ENCODE data around the gene PDE4D. TPM values are rescaled to one million over a fixed set of nuclear protein-coding genes. Genes with fewer than 3 reads are reported as not detected.

Gene PDE4D
- total and polyA plus RNA-seq, 3 donors from 2014 or later, result 7.8 to 13.9 (median 8.7) TPM

GRCh38 chr5:59622848-59623247 lies 270.7 kb downstream of the PDE4D start:
- no peak overlapping the region for H3K4me3 ChIP-seq
- WGBS, 2 donors, result 68% methylated on average over 2 of the region's 2 CpGs
- TF ChIP-seq CTCF (IDR thresholded peaks at IDR 0.05), result no peak
- TF ChIP-seq POLR2A (IDR thresholded peaks at IDR 0.05), result no peak

GRCh38 chr5:59621477-59621876 lies 272.0 kb downstream of the PDE4D start:
- TF ChIP-seq POLR2A (IDR thresholded peaks at IDR 0.05), result no peak
- TF ChIP-seq CTCF (IDR thresholded peaks at IDR 0.05), result no peak

More at GRCh38 chr5:59622848-59623247, 270.7 kb downstream of the PDE4D start:
- Histone ChIP-seq H3K4me1 (no peaks in the 10 kb centered on the region), H3K9me3 (no peaks in the 10 kb centered on the region), H3K36me3 (ENCODE audit: low read depth, missing control alignments) (no peaks in the 10 kb centered on the region), H3K27me3 (no peaks in the 10 kb centered on the region), H3K27ac (no peak overlapping the region)
- no peak for DNase-seq
- intact Hi-C loops (cut with DNase I; ENCODE audit: low total_unique reads), result no loop called here

GRCh38 chr5:59620535-59621212 lies 272.9 kb downstream of the PDE4D start:
- Histone ChIP-seq H3K36me3 (ENCODE audit: low read depth, missing control alignments) (no peaks in the 10 kb centered on the region), H3K4me3 (no peak overlapping the region), H3K27me3 (no peaks in the 10 kb centered on the region), H3K4me1 (no peaks in the 10 kb centered on the region), H3K9me3 (no peaks in the 10 kb centered on the region), H3K27ac (no peak overlapping the region)
- intact Hi-C loops (cut with DNase I; ENCODE audit: low total_unique reads), result no loop called here
- TF ChIP-seq CTCF (IDR thresholded peaks at IDR 0.05) (no peak), POLR2A (IDR thresholded peaks at IDR 0.05) (no peak)
- no peak for DNase-seq

More at GRCh38 chr5:59621477-59621876, 272.0 kb downstream of the PDE4D start:
- Histone ChIP-seq H3K36me3 (ENCODE audit: low read depth, missing control alignments) (no peaks in the 10 kb centered on the region), H3K9me3 (no peaks in the 10 kb centered on the region), H3K4me3 (no peak overlapping the region), H3K27me3 (no peaks in the 10 kb centered on the region), H3K4me1 (no peaks in the 10 kb centered on the region), H3K27ac (no peak overlapping the region)
- intact Hi-C loops (cut with DNase I; ENCODE audit: low total_unique reads), result no loop called here
- DNase-seq, result no peak

GRCh38 chr5:59618644-59619043 lies 274.9 kb downstream of the PDE4D start:
- no peaks in the 10 kb centered on the region for H3K27me3 ChIP-seq
- intact Hi-C loops (cut with DNase I; ENCODE audit: low total_unique reads), result no loop called here
- WGBS, 2 donors, result 83 to 93% methylated on average over 3 of the region's 3 CpGs

More at GRCh38 chr5:59618644-59619043, 274.9 kb downstream of the PDE4D start:
- Histone ChIP-seq H3K4me3 (no peak overlapping the region), H3K36me3 (ENCODE audit: low read depth, missing control alignments) (no peaks in the 10 kb centered on the region), H3K4me1 (no peaks in the 10 kb centered on the region), H3K9me3 (no peaks in the 10 kb centered on the region), H3K27ac (no peak overlapping the region)
- no peak for DNase-seq
- no peak for TF ChIP-seq POLR2A (IDR thresholded peaks at IDR 0.05)
- TF ChIP-seq CTCF (IDR thresholded peaks at IDR 0.05), result no peak
